ENCODE measurements around the gene IFNB1.

IFNB1 gene

GRCh38 chr9:21077781-21078180, at the start of gene IFNB1:
Gene IFNB1, minus strand, starts transcription at chr9:21077942. Its CDS starts 73 bp downstream, at chr9:21077869.
- no peak for DNase-seq (ENCODE audit: low spot score)

DNA sequence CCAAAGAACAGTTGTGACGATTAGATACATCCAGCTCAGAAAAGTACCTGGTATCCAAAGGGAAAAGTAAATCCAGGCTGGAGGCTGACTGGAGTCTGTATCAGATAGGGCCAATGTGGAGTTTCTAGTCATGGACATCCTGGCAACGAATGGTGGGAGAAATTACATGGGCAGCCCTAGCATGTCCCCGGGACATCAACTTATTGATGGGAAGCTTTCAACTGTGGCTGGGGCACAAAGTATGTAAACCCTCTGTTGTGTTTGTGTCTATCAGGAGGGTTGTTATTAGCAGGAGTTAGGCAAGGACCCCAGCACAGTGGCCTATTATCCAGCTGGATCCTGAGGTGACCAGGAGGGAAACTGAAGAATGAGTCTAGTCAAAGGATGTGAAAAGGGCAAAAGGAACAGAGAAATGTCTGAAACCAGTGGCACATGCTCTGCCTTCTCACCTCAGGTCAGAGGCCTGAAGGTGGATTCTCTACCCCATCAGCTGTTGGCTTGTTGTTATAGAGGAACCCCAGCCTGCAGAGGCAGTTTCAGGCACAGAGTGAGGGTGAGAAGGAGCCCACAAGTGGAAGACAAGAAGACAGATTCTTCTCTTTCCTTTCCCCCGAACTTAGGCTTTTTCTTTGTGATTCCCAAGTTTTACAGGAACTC, 44.0 kb upstream of the IFNB1 start:
- DNase-seq (ENCODE audit: low spot score): no peak

DNA sequence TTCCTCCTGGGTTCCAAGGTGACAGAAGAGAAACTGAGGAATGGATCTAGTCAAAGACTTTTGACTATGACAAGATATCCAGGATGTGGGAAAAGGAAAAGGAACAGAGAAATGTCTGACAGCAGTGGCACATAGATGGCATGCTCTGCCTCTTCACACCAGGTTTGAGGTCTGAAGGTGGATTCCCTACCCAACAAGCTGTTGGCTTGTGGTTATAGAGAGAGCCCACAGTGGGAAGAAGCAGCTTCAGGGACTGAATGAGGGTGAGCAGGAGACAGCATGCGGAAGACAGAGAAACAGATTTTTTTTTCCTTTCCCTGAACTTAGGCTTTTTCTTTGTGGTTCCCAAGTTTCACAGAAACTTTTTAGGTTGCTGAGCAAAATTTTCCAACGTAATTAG, 43.3 kb upstream of the IFNB1 start:
- DNase-seq (ENCODE audit: low spot score): no peak

DNA sequence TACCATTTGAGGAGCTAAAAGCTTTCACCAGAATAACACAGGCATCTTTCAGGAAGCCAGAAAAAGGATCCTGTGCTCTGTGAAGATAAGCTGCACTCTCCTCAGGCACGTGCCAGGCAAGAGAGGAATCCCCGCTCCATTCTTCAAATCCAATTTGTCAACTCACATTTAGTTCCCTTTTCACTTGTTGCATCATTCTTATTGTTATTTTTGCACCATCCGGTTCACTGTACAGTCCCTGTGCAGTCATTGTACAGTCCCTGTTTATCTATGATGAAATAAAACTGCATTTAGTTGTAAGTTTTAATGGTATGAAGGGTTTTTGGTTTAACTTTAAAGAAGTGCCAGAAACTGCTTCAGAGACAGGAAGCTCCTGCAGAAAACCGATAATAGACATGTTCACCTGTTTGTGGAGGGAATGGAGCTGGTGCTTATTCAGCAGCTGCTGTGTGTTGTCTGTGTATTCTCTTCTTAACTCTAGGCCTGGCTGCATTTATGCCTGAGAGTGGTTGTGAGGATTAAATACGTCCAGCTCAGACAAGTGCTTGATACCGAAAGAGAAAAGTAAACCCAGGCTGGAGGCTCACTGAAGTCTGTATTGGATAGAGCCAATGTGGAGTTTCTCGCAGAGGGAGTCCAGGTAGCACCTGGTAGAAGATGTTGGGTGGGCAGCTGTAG, 41.5 kb upstream of the IFNB1 start:
- peak; percentile 17 for DNase-seq (ENCODE audit: low spot score)

GRCh38 chr9:21114311-21114710, 36.6 kb upstream of the IFNB1 start:
- DNase-seq (ENCODE audit: low spot score): no peak

GRCh38 chr9:21110708-21111576, 33.2 kb upstream of the IFNB1 start:
- DNase-seq (ENCODE audit: low spot score): peak; percentile 84

DNA sequence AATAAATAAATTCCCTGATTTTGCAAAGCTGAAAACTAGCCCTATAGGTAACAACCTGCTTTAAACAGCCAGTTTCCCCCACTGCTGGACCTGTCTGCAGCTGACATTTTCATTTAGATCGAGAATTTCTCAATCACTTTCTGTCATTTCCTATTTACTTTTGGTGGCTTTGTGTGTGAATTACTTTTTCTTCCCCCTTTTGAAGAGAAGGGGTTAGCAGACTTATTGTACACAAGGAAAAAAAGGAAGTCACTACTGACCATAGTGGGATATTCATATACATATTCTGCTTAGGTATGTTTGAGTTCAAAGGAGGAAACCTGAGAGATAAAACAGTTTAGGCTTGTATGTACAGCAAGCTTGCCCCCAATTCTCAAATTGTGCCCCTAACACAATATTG, 27.0 kb upstream of the IFNB1 start:
- DNase-seq (ENCODE audit: low spot score): no peak

DNA sequence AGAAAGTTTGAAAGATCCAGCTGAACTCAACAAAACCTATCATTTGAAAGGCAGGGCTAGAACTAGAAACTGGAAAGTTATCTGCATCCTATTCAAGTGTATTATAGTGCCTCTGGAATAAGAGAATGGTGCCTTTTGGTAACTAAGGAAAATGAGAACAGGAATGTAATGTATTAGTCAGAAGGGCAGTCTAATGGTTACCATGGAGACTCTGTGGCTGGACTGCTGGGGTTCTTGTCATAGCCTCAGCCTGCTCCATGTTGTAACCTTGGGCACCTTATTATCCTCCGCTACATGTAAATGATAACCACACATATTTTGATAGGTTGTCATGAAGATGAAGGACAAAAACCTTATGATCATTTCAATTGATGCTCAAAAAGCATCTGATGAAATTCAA, 24.6 kb upstream of the IFNB1 start:
- no peak for DNase-seq (ENCODE audit: low spot score)

DNA sequence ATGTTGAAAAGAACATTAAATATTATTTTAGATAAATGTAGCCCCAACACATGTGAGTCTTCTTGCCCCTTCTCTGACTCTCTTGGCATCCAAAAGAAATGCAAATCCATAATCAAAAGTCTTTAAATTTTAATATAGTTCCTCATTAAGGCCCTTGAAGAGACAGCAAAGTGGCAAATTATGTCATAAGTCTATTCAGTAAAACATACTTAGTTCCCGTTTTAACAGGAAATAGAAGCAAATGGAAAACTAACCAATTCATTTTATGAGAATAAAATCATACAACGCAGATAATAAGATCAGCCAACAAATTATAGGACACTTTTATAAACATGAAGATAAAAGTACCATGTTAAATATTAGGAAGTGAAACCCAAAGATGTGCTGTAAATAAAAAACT, 20.1 kb upstream of the IFNB1 start:
- DNase-seq (ENCODE audit: low spot score): peak; percentile 28

GRCh38 chr9:21096901-21097255, 19.1 kb upstream of the IFNB1 start:
- no peak for DNase-seq (ENCODE audit: low spot score)

- peak; percentile 59 for DNase-seq (ENCODE audit: low spot score)
Measured at GRCh38 chr9:21096172-21096900, 18.6 kb upstream of the IFNB1 start.

GRCh38 chr9:21095561-21095960, 17.8 kb upstream of the IFNB1 start:
- no peak for DNase-seq (ENCODE audit: low spot score)

DNA sequence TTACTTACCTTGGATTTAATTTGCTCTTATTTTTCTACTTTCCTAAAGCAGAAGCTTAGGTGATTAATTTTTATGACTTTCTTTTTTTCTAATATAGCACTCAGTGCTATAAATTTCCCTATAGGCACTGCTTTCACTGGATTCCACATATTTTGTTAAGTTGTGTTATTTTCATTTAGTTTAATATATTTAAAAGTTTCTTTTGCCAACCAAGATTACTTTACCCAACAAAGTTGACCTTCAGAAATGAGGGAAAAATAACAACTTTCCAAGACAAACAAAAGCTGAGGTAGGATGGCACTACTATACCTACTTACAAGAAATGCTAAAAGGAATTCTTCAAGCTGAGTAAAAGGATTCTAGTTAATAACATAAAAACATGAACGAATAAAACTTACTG, 8.8 kb upstream of the IFNB1 start:
- no peak for DNase-seq (ENCODE audit: low spot score)

DNA sequence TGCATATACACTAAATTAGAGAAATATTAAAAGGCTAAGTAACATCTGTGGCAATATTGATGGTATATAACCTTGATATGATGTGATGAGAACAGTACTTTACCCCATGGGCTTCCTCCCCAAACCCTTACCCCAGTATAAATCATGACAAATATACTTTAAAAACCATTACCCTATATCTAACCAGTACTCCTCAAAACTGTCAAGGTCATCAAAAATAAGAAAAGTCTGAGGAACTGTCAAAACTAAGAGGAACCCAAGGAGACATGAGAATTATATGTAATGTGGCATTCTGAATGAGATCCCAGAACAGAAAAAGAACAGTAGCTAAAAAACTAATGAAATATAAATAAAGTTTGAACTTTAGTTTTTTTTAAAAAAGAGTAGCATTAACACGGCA, 7.3 kb upstream of the IFNB1 start:
- DNase-seq (ENCODE audit: low spot score): no peak

DNA sequence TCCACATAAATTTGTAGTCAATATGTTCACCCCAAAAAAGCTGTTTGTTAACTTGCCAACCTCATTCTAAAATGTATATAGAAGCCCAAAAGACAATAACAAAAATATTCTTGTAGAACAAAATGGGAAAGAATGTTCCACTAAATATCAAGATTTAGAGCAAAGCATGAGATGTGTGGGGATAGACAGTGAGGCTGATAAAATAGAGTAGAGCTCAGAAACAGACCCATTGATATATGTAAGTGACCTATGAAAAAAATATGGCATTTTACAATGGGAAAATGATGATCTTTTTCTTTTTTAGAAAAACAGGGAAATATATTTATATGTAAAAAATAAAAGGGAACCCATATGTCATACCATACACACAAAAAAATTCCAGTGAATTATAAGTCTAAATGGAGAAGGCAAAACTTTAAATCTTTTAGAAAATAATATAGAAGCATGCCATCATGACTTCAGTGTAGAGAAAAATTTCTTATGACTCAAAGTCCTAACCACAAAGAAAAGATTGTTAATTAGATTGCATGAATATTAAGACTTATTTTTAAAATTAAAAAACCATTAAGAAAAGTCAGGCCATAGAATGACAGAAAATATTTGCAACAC, 6.6 kb upstream of the IFNB1 start:
- no peak for DNase-seq (ENCODE audit: low spot score)

GRCh38 chr9:21082671-21083070, 4.9 kb upstream of the IFNB1 start:
- no peak for DNase-seq (ENCODE audit: low spot score)

DNA sequence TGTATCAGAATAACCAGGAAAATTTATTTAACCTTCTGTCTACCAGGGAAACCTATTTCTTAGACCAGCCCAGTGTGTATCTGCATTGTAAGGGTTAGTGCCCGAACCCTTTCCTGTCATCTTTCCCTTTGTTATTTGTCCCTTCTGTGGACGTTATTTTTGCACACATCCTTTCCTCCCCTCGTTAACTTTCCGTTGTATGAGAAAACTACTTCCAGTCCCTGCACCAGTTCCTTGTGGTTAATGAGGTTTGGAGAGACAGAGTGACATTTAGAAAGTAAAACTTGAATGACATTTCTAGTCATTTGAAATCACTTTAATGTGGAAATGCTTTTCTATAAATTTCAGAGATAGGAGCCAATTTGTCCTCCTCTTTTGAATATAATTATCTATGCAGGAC, 4.3 kb upstream of the IFNB1 start:
- DNase-seq (ENCODE audit: low spot score): no peak

DNA sequence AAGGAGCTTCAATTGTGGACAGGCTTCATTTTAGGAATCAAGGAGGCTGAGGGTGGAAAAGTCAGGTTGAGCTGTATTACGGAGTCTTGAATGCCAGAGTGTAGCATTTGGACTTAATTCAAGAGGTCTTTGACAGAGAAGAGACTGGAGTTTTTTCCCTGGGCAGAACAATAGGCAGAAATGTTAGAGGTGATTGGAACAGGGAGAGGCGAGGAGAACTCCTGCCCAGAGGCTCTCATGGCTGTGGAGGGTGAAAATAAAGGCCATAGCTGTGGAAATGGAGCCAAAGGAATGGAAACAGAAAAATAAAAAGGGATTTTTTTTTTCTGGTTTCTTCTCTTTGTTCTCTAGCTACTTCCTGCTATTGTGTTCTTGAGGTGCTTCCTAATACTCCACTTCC, 3.7 kb upstream of the IFNB1 start:
- no peak for DNase-seq (ENCODE audit: low spot score)

DNA sequence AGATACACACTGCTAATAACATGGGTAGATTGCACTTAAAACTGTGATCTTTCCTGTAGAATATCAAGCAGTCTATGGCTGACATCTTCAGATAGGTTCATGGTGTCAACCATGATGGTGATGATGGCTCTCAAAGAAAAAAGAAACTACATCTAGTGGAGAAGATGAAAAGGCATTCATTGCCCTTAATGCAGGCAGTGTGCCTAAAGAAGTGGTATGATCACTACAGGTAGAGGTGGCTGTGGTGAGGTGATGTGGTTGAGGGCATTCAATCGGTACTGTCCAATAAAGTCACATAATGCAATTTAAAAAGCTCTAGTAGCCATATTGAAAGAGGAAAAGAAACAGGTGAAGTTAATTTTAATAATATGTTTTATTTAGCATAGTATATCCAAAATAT, 3.1 kb upstream of the IFNB1 start:
- no peak for DNase-seq (ENCODE audit: low spot score)

- no peak for DNase-seq (ENCODE audit: low spot score)
Measured at GRCh38 chr9:21078702-21079101, 960 bp upstream of the IFNB1 start.

GRCh38 chr9:21075484-21075883, 2.3 kb downstream of the IFNB1 start:
- DNase-seq (ENCODE audit: low spot score): no peak

GRCh38 chr9:21070906-21071305, 6.8 kb downstream of the IFNB1 start:
- DNase-seq (ENCODE audit: low spot score): no peak
